HCT116 (cell line): Measurements from ENCODE around the gene GAS2. TPM values are rescaled to one million over a fixed set of nuclear protein-coding genes. Genes with fewer than 3 reads are reported as not detected.

Experiments used
- ATAC-seq: fragments of 200-7000 bp; cut with Tn5 transposase; 2 replicates; pipeline ENCODE4 v1.9.1; 2020; ENCODE audit warnings: mild to moderate bottlenecking, moderate library complexity
- BruUV-seq: library from RNA; stranded (reverse); fragments of 400-500 nt; replicated peaks from 2 replicates; lab custom pipeline; 2021; lab: Mats Ljungman, UMichigan
- CTCF ChIA-PET: fragments of 300-600 bp; sonication (Branson Sonifier 250); formaldehyde crosslinking; loops from one replicate; lab custom pipeline; 2021; ENCODE audit warnings: antibody characterized with exemption; lab: Charles Lee
- POLR2A ChIA-PET: fragments of 300-600, 350-600 bp; sonication (Branson Sonifier 250); formaldehyde crosslinking; loops from one replicate; lab custom pipeline; 2021; ENCODE audit warnings: antibody characterized with exemption; lab: Charles Lee
- RAD21 ChIA-PET, 2 experiments: fragments of 300-600 bp; sonication (Branson Sonifier 250); formaldehyde crosslinking; loops; one replicate each; lab custom pipeline; 2023; ENCODE audit warnings: low total read pairs in 2 of 2; ENCODE audit not compliant: uncharacterized antibody in 2 of 2, unreplicated experiment in 2 of 2, low non-redundant PET in 1 of 2; lab: Charles Lee
- DNase-seq: peaks from one replicate; pipeline ENCODE4 v3.0.0-alpha.2; 2010; ENCODE audit warnings: low read depth, low spot score
- H2AFZ ChIP-seq: fragments of 200-600 bp; shearing (Covaris generic), sonication (generic); 2 replicates; pipeline ENCODE4 v1.6.1; 2017; ENCODE audit warnings: low read depth, mixed run types, mixed read lengths, antibody characterized with exemption, low read length; ENCODE audit not compliant: poor library complexity, severe bottlenecking
- H3K27ac ChIP-seq: 2 replicates; pipeline ENCODE4 v1.5.1; 2012; ENCODE audit warnings: low read depth, low read length
- H3K27me3 ChIP-seq: fragments of 200-600 bp; sonication (generic); 2 replicates; pipeline ENCODE4 v1.6.1; 2016; ENCODE audit warnings: mixed run types, low read length, mixed read lengths; ENCODE audit not compliant: insufficient read depth
- H3K36me3 ChIP-seq, 2 experiments: fragments of 200-500 bp in 1 of 2; fragments of 200-600 bp in 1 of 2; sonication (Bioruptor generic) in 1 of 2; sonication (generic) in 1 of 2; 2 replicates each; pipeline versions ENCODE4 v1.5.1 to v1.6.1; 2014 to 2016; ENCODE audit warnings: low read length in 2 of 2, inconsistent platforms in 1 of 2, mixed read lengths in 1 of 2, mixed run types in 1 of 2; ENCODE audit not compliant: insufficient read depth in 2 of 2, control insufficient read depth in 1 of 2
- H3K4me1 ChIP-seq, 2 experiments: fragments of 200-600 bp in 1 of 2; sonication (generic) in 1 of 2; 2 replicates each; pipeline versions ENCODE4 v1.5.1 to v1.6.1; 2012 to 2017; ENCODE audit warnings: low read length in 2 of 2, inconsistent platforms in 1 of 2, mild to moderate bottlenecking in 1 of 2, mixed read lengths in 1 of 2, mixed run types in 1 of 2, moderate library complexity in 1 of 2; ENCODE audit not compliant: insufficient read depth in 2 of 2, control insufficient read depth in 1 of 2
- H3K4me2 ChIP-seq: fragments of 200-600 bp; sonication (generic); 2 replicates; pipeline ENCODE4 v1.6.1; 2017; ENCODE audit warnings: mixed run types, low read length, mixed read lengths
- H3K4me3 ChIP-seq, 2 experiments: fragments of 200-600 bp in 1 of 2; sonication (generic) in 1 of 2; replicated peaks in 1 of 2; 2 replicates each; pipeline ENCODE4 v1.5.1; 2011 to 2016; ENCODE audit warnings: low read length in 2 of 2, control low read depth in 1 of 2, low read depth in 1 of 2, mild to moderate bottlenecking in 1 of 2, mixed read lengths in 1 of 2, mixed run types in 1 of 2
- H3K79me2 ChIP-seq: fragments of 200-600 bp; sonication (generic); 2 replicates; pipeline ENCODE4 v1.6.1; 2017; ENCODE audit warnings: mild to moderate bottlenecking, mixed run types, low read length, moderate library complexity, mixed read lengths; ENCODE audit not compliant: insufficient read depth
- H3K9ac ChIP-seq: fragments of 200-600 bp; sonication (generic); 2 replicates; pipeline ENCODE4 v1.6.1; 2016; ENCODE audit warnings: low read length, mixed read lengths
- H3K9me2 ChIP-seq: fragments of 200-600 bp; sonication (generic), shearing (Covaris generic); 2 replicates; pipeline ENCODE4 v1.6.1; 2017; ENCODE audit warnings: mixed run types, mild to moderate bottlenecking, moderate library complexity; ENCODE audit not compliant: insufficient read depth
- H3K9me3 ChIP-seq, 2 experiments: fragments of 200-500 bp in 1 of 2; fragments of 200-600 bp in 1 of 2; sonication (Bioruptor generic) in 1 of 2; sonication (generic) in 1 of 2; 2 replicates each; pipeline ENCODE4 v1.6.1; 2014 to 2017; ENCODE audit warnings: low read length in 2 of 2, mixed read lengths in 2 of 2, inconsistent platforms in 1 of 2, low read depth in 1 of 2, mild to moderate bottlenecking in 1 of 2, mixed run types in 1 of 2, moderate library complexity in 1 of 2; ENCODE audit not compliant: control insufficient read depth in 1 of 2, insufficient read depth in 1 of 2
- H4K20me1 ChIP-seq: fragments of 200-600 bp; sonication (generic), shearing (Covaris generic); 2 replicates; pipeline ENCODE4 v1.6.1; 2017; ENCODE audit warnings: mixed run types, mild to moderate bottlenecking, moderate library complexity; ENCODE audit not compliant: insufficient read depth
- CBX3 ChIP-seq: IDR thresholded peaks from 2 replicates; pipeline ENCODE4 v1.6.1; 2012; ENCODE audit warnings: low read depth
- CEBPB ChIP-seq: IDR thresholded peaks from 2 replicates; pipeline ENCODE4 v1.6.1; 2012; ENCODE audit warnings: low read depth
- CTCF ChIP-seq, 3 experiments: fragments of 200-600 bp in 1 of 3; sonication (generic) in 1 of 3; IDR thresholded peaks in 2 of 3; conservative IDR thresholded peaks in 1 of 3; 2 replicates each; pipeline ENCODE4 v1.5.1; 2012 to 2017; ENCODE audit warnings: low read depth in 2 of 3, low read length in 2 of 3, antibody characterized with exemption in 1 of 3, borderline replicate concordance in 1 of 3, control low read depth in 1 of 3, mild to moderate bottlenecking in 1 of 3, mixed read lengths in 1 of 3, mixed run types in 1 of 3, moderate library complexity in 1 of 3; ENCODE audit not compliant: insufficient read depth in 1 of 3
- EGR1 ChIP-seq: IDR thresholded peaks from 2 replicates; pipeline ENCODE4 v1.6.1; 2012; ENCODE audit warnings: low read depth
- EZH2phosphoT487 ChIP-seq: fragments of 200-600 bp; IDR thresholded peaks from 2 replicates; pipeline ENCODE4 v1.6.1; 2018; ENCODE audit warnings: antibody characterized with exemption, borderline replicate concordance
- FOSL1 ChIP-seq: IDR thresholded peaks from 2 replicates; pipeline ENCODE4 v1.6.1; 2012; ENCODE audit warnings: low read depth
- MAX ChIP-seq: IDR thresholded peaks from 2 replicates; pipeline ENCODE4 v1.6.1; 2012
- RAD21 ChIP-seq: IDR thresholded peaks from 2 replicates; pipeline ENCODE4 v1.6.1; 2012; ENCODE audit warnings: low read depth, mild to moderate bottlenecking
- ZFX ChIP-seq: fragments of 450-650 bp; IDR thresholded peaks from 2 replicates; pipeline ENCODE4 v1.6.1; 2017
- ZNF274 ChIP-seq: fragments of 200-500 bp; sonication (Bioruptor generic); IDR thresholded peaks from 2 replicates; pipeline ENCODE4 v1.6.1; 2014; ENCODE audit warnings: mild to moderate bottlenecking, low read depth, low read length, inconsistent platforms
- intact Hi-C: fragments of 100-400 bp; cut with micrococcal nuclease; formaldehyde crosslinking; loops from 2 replicates; pipeline ENCODE4 v1.10.0; 2022
- total RNA-seq: library from RNA; stranded (reverse); gene quantifications from one replicate; pipeline ENCODE4 v1.2.1, GENCODE V29; 2021; ENCODE audit not compliant: unreplicated experiment
- TF ChIP-seq, protein P1 (sequence below): IDR thresholded peaks from 2 replicates; pipeline ENCODE4 v1.6.1; 2012

GAS2 gene
- total RNA-seq, 1 experiment from 2014 or later: not detected

DNA sequence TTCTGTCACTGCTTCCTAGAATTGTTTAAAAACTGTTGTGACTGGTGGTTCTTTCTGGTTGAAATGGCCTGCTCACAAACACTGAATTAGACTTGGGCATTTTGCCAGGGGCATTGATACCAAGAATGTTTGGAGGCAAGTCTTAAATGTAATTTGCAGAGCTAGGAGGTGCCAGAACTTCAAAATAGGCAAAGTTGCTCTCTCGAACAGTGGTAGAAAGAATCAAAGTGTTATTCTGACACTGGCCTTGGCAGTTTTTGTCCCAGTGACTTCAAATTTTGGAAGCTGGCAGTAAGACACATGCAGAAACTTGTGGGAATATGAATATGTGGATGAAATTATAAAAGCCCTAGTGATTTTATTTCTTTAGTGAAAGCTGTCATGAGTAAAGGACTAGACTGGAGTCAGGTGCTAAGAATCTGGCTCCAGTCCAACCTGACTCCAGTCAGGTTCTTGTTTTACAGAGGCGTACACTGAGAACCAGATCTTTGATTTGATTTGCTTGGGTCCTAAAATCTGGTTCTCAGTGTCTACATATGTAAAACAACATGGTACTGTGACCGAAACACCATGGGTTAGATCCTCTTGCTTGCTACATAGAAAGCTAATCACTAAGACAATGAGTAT, 142.3 kb downstream of the GAS2 start:
- no peak overlapping the region for H3K9ac ChIP-seq
- H3K9me2 ChIP-seq: no peaks in the 10 kb centered on the region
- ChIA-PET POLR2A (no interaction called here), RAD21 (no interaction called here), CTCF (no interaction called here)
- H3K4me3 ChIP-seq: no peak overlapping the region
- H2AFZ ChIP-seq: no peak overlapping the region
- H3K36me3 ChIP-seq: no peaks in the 10 kb centered on the region
- H3K4me1 ChIP-seq: no peaks in the 10 kb centered on the region
- peaks cover 9% of the 10 kb centered on the region for H3K27me3 ChIP-seq
- BruUV-seq: no TSS peak
- ATAC-seq (no peak), DNase-seq (no peak)
- no peak overlapping the region for H3K27ac ChIP-seq
- no peak overlapping the region for H3K4me2 ChIP-seq
- H4K20me1 ChIP-seq: no peaks in the 10 kb centered on the region
- no peaks in the 10 kb centered on the region for H3K9me3 ChIP-seq
- intact Hi-C loops: no loop called here
- TF ChIP-seq RAD21 (no peak), FOSL1 (no peak), CTCF (IDR thresholded peaks at IDR 0.05 in 2 of 3, conservative IDR thresholded peaks at IDR 0.05 in 1 of 3; ENCODE audit: borderline replicate concordance in 1 of 3, insufficient read depth in 1 of 3, low read depth in 2 of 3, low read length in 2 of 3) (no peak), CBX3 (no peak), EGR1 (no peak), CEBPB (no peak), MAX (no peak), ZNF274 (no peak), ZFX (no peak), EZH2phosphoT487 (no peak)
- TF ChIP-seq, protein P1, sequence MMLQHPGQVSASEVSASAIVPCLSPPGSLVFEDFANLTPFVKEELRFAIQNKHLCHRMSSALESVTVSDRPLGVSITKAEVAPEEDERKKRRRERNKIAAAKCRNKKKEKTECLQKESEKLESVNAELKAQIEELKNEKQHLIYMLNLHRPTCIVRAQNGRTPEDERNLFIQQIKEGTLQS: no peak
- no peaks in the 10 kb centered on the region for H3K79me2 ChIP-seq
